Ramos (cell line): Measurements from ENCODE around the gene TNPO2.
"Not testable (repeated sequence)": the region's sequence is repeated elsewhere in the genome, so short reads cannot be mapped to it uniquely, and the experiment has no call there.

Experiments used
- in situ Hi-C: fragments of 300-500 bp; cut with MboI; formaldehyde crosslinking; loops from one replicate; pipeline ENCODE4 v1.14.3; 2022; ENCODE audit warnings: low sequenced_read_pairs; ENCODE audit not compliant: unreplicated experiment

Gene TNPO2

DNA sequence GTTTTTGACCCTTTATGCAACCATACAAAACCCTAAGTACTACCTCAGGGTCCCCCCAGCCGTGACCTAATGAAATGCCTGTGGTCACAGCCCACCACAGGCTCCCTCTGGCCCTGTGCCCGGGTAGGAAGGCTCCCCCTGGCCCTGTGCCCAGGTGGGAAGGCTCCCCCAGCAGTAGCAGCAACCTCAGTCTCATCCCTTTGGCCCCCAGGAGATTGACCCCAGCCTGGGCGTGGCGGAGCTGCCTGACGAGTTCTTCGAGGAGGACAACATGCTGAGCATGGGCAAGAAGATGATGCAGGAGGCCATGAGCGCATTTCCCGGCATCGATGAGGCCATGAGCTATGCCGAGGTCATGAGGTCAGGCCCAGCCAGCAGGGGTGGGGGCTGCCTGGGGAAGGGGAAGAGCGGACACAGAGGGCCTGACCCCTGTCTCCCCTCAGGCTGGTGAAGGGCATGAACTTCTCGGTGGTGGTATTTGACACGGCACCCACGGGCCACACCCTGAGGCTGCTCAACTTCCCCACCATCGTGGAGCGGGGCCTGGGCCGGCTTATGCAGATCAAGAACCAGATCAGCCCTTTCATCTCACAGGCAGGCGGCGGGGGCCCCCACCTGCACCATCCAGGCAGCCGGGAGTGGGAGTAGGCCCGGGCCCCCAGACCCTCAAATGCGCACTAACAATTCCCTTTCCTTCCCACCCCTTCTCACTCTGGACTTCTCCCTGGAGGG is 21.6 kb upstream of the TNPO2 start:
- in situ Hi-C loops: no loop called here

DNA sequence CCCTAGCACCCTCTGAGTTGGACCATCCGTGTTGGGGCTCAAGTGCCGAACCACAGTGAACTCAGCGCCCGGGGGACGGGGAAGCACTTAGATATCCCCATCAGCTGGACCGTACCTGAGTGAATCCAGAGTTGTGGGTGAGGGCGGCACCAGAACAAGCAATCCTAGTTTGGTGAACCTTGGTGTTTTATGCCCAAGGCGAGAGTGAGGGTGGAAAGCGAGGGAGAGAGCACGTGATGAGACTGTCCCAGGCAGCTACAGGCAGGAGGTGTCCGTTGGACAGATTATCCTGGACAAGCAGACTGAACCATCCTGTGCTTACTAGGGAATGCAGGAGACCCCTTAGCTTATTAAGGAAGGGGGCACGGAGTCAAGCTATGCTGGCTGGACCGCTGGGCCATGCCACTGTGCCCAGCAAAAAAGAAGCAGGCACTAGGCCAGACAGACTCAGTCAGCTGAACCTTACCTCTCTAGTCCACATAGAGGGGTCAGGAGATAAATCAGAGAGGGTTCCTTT is 14.2 kb upstream of the TNPO2 start:
- in situ Hi-C loops: no loop called here

DNA sequence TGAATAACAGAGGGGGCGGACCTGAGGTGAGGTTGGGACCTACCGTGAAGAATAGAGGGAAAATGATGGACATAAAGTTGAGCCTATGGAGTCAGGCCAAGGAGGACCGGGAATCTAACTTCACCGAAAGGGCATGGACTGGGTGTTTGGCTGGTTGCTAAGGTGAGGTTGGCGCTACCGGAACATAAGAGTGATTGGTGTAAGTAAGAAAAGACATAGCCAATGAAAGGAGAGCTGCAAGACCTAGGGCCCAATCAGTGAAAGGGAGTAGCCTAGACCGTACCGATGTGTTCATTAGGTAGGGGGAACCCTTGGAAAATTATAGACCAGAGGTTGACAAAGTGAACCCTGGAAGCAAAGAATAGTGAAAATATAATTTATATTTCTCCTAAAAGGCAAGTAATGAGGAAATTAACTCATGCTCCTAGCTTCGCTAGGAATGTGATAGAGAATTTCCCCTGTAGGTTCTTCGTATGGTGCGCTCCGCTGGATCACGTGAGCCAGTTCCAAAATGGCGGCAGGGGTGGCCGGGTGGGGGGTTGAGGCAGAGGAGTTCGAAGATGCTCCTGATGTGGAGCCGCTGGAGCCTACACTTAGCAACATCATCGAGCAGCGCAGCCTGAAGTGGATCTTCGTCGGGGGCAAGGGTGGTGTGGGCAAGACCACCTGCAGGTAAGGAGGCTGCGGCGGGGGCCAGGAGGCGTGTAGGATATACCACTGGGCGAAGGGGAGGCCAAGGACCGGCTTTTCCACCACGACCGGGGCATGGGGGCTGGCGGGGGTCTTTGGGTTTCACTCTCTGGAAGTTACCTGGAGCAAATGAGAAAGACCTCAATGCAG is 13.5 kb upstream of the TNPO2 start, which contains the start of gene GET3:
Gene GET3, plus strand, starts transcription at position 503 of the 840 bp plus-strand sequence. Its CDS starts 9 bp downstream, at position 512.
- in situ Hi-C loops: no loop called here

DNA sequence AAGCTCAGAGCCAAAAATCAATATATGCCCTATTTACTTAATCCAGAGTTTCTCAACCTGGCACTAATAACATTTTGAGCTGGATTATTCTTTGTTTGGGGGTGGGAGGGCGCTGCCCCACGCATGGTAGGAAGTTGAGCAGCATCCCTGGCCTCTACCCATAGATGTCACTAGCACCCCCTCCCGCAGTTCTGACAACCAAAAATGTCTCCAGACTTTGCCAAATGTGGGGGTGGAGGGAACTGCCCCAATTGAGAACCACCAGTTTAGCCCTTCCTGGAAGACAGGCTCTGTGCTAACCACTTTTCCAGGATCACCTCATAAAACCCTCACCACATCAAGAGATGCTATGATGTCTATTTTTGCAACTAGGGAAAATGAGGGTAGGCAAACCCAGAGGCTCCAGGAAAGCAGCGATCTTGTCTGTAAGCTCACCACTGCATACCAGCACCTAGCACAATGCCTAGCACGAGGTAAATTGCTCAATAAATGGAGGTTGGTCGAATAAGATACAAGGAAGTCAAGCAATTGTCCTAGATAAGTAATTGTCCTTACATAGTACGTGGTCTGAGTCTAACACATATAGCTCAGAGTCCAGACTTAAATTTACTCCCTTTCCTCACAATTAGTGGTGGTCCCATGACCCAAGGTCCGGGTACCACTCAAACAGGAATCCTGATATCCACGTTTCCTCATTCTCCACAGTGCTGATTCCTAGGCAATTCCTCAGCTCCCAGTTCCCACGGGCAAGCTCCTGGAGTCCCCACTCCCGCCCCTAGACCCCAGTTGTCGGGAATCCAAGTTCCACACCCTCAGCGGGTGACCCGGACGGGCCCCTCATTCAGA is 9.9 kb upstream of the TNPO2 start:
- in situ Hi-C loops: no loop called here

DNA sequence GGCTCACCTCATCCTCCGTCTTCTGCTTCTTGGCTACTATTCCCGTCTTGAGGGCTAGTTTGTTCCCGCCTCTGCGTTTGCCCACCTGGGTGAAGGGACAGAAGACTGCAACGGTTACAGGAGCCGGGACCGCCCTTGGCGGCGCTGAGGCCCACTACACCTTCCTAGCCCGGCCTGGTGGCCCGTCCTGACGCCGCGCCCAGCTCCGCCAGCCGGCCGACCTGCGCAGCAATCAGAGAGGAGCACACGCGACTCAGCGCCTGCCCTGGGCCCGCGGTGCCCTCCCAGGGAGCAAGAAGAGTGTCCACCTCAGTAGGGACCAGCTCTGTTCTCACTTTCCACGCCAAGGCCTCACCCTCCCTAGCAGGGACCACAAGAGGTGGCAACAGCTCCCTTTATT is 7.6 kb upstream of the TNPO2 start:
- in situ Hi-C loops: no loop called here

DNA sequence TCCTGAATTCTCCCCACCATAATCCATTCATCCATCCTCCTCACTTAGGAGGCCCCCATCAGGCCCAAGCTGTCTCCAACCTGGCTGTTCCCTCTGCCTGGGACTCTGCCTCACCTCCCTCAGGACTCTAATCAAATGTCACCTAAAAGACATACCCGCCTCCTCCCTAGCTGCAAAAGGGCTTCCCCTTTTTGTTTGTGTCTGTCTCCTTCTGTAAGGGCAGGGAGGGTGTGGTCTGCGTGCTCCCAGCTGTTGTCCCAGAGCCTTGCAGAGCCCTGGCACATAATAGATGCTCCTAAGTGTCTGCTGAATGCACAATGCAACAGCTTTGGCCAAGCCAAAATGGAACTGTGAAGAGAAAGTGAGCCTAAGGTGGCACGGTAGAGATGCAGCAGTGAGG is 6.3 kb upstream of the TNPO2 start:
- in situ Hi-C loops: no loop called here

DNA sequence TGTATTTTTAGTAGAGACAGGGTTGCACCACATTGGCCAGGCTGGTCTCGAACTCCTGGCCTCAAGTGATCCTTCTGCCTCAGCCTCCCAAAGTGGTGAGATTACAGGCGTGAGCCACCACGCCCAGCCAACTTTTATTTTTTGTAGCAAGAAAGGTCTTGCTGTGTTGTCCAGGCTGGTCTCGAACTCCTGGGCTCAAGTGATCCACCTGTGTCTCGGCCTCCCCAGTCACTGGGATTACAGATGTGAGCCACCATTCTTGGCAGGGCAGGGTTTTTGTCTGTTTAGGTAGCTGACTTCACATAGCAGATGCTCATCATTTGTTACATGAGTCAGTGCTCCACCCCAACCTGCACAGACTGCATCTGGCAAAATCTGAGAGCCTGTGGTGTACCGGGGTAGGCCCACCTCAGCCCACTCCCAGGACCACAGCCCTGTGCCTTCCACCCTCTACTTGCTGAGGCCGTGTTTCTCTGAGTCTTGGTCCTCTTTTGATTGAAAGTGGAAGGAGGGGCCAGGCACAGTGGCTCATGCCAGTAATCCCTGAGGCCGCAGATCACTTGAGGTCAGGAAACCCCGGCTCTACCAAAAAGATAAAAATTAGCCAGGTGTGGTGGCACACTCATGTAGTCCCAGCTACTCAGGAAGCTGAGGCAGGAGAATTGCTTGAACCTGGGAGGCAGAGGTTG is 4.2 kb upstream of the TNPO2 start:
- in situ Hi-C loops: no loop called here

DNA sequence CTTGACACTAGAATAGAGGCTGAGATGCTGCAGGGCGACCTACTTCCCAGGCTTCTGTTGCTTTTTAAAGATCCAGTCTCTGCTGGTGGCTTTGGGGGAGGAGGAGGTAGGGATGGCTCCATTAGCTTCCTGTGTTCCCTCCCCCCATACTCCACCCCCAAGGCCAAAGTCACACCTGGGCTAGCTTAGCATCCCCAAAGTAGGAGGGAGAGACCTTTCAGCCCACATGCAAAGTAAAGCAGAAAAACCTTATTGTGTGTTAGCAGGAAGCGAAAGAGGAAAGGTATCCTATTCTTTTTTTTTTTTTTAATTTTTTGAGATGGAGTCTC is 3.2 kb upstream of the TNPO2 start:
- in situ Hi-C loops: no loop called here

DNA sequence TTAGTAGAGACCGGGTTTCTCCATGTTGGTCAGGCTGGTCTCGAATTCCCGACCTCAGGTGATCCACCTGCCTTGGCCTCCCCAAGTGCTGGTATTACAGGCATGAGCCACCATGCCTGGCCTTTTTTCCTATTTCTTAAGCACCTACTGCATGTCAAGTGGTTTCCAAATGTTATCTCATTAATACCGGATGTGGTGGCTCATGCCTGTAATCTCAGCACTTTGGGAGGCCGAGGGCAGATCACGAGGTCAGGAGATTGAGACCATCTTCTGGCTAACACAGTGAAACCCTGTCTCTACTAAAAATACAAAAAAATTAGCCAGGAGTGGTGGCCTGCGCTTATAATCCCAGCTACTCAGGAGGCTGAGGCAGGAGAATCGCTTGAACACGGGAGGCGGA is 1.9 kb upstream of the TNPO2 start:
- in situ Hi-C loops: not testable (repeated sequence)

DNA sequence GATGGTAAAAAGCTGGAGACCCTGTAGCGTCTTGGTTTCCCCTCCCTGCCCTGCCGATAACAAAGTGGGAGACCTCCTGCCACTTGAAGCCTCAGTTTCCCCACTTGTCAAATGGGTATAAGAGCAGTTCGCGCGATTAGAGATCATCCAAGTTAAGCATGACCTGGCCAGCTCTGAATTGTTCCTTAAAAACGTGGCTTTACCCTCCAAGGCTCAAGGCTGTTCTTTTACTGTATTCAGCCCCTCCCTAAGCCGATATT is 421 bp downstream of the TNPO2 start:
- in situ Hi-C loops: no loop called here

DNA sequence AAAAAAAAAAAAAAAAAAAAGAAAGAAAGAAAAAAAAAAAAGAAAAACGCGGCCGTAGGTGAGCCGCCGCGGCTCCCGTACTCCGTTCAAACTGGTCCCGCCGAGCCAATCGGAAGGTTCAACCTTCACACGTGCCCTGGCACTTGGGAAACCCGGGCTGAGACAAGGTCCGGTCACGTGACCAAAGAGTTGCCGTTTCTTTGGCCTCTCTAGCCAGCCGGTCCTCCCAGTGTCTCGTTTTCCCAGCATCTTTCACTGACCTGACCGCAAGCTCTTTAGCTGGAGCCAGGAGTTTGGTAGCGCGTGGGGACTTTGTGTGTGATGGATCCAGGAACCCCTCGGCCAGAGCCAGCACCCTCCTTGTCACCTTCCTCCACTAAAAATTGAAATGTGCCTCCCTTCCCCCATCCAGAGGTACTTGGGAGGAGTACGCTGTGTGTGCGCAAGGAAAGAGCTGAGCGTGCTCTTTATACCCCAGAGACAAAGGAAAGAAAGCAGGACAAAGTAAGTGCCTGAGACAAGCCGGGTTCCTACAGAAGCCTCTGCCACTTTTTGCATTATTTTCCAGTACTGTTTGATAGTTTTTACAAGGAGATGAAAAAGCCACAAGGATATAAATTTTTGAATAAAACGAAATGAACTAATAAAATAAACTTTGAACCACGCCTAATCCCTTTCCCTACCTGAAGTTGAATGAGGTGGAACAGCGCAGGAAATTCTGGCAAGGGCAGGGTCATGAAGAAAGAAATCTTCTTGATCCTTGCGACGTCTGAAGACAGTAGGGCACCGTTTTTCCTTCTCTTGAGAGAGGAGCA is 959 bp downstream of the TNPO2 start:
- in situ Hi-C loops: no loop called here

DNA sequence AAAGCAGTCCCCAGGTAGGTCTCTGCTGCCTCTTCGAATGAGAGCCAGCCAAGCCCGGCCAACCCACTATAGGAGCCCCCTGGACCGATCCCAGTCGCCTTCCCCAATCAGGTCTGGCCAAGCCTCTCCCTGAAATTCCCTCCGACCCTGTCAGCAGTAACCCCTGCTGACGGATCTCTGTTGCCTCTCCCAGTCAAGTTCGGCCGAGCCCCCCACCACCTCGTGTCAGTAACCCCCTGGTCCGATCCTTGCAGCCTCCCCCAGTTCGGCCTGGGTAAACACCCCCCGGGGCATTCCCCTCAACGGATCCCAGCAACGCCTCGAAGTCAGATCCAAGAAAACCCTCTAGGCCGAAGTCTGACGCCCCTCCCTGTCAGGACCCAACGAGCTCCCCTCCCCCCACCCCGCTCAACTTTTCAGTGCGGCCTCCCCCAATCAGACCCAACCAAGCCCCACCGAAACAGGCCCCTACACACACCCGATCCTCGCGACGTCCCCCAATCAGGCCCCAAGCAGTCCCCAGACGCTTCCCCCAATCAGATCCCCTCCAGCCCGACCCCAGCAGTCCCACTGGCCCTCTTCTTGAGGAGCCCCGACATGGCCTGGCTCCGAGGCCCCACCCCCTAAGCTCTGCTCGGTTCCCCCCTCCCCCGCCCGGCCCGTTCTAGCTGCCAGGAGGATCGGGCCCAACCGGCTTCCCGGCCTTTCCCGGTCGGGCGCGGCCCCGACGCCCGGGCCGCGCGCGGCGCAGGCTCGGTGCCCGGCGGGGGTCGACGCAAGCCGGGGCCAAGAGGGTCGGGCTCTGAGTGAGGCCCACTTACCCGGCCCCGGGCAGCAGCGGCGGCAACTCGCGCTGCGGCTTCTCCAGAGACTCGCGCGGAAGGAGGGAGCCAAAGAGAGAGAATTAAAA is 1.8 kb downstream of the TNPO2 start:
- in situ Hi-C loops: no loop called here

DNA sequence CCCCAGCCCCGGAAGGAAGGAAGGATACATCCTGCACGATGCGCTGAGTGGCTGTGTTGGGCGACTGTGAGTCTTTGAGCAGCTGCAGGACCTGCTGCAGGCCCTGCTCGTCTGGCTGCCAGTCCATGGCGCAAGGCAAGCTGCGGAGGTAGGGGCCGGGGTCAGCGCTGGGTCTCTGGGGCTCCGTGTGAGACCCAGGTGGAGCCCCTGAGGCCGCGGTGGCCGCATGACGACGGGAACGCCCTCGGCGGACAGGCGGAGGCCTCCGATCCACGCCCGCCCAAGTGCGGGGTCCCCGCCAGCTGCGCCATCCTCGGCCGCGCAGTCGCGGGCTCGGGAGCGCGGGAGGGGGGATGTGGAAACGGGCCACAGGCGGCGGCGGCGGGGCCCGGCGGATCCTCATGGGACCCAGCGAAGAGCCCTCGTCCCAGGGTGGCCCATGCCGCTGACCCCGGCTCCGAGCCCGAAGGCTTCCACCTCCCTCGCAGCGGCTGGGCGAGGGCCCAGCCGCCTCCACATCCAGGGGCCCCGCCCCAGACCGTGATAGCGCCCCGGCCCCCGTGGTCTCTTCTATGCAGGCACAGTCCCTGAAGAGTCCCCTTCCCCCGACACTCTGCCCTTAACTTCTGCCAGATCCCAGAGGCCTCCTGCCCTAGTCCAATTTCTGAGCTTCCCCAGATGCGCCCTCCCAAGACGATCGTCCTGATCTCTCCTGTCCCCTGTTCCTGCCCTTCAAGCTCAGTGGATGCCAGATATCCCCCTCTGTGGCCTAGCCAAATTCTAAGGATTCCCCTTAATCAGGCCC is 2.7 kb downstream of the TNPO2 start:
- in situ Hi-C loops: no loop called here

DNA sequence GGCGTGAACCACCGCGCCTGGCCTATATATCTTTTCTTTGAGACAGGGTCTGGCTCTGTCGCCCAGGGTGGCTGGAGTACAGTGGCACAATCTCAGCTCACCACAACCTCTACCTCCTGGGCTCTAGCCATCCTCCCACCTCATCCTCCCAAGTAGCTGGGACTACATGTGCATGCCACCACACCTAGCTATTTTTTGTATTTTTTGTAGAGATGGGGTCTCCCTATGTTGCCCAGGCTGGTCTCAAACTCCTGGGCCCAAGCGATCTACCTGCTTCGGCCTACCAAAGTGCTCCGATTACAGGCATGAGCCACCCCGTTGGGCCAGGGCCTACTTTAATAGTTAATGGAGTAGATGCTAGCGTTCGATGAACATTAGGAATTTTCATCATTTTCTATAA is 3.4 kb downstream of the TNPO2 start:
- in situ Hi-C loops: no loop called here

DNA sequence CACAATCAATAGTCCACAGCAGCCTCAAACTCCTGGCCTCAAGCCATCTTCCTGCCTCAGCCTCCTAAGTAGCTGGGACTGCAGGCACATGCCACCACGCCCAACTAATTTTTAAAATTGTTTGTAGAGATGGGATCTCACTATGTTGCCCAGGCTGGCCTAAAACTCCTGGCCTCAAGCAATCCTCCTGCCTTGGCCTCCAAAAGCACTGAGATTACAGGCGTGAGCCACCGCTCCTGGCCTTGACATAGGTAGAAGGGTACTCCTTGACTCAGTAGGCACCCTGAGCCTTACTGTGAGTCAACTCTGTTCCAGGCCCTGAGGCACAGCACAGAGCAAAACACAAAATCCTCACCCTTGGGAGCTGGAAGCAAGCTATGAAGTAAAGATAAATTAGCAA is 7.8 kb downstream of the TNPO2 start:
- in situ Hi-C loops: no loop called here

DNA sequence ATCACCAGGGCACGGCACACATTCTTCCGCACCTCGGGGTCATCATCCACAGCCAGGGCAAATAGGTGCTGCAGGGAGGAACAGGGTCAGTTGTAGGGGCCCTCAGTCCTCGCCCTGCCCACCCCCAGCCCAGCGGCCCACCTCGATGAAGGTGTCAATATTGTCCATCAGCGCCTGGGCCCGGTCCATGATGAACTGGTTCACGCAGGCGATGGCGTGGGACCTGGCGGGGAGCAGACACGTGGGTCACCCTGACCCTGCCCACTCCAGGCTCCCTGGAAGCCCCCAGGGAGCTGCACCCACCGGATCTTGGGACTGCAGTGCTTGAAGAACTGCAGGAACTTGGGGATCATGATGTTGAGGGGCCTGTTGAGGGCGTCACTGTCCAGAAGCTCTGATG is 8.6 kb downstream of the TNPO2 start:
- in situ Hi-C loops: no loop called here

DNA sequence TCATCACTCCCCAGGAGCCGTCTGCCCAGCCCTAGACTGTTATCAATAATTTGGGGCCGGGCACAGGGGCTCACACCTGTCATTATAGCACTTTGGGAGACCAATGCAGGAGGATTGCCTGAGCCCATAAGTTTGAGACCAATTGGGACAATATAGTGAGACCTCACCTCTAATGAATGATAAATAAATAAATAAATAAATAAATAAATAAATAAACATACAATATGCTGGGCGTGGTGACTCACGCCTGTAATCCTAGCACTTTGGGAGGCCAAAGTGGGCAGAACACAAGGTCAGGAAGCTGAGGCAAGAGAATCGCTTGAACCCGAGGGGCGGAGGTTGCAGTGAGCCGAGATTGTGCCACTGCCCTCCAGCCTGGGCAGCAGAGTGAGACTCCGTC is 10.4 kb downstream of the TNPO2 start:
- in situ Hi-C loops: not testable (repeated sequence)

DNA sequence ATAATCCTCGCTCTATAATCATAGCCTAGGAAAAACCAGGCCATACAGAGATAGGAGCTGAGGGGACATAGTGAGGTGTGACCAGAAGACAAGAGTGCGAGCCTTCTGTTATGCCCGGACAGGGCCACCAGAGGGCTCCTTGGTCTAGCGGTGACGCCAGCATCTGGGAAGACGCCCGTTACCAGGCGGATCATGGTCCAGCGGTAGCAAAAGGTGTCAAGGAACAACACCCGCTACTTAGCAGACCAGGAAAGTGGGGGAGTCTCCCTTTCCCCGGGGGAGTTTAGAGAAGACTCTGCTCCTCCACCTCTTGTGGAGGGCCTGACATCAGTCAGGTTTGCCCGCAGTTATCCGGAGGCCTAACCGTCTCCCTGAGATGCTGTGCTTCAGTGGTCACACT is 11.7 kb downstream of the TNPO2 start:
- in situ Hi-C loops: not testable (repeated sequence)
